SJCRH30 (cell line): ENCODE data around the gene CHST11. TPM values are rescaled to one million over a fixed set of nuclear protein-coding genes. Genes with fewer than 3 reads are reported as not detected.

Experiments used
- DNase-seq, 2 experiments: peaks; one replicate each; pipeline ENCODE4 v3.0.0-alpha.2; 2015 to 2020
- H3K27ac ChIP-seq: fragments of 250-450 bp; sonication (Bioruptor Pico); 2 replicates; pipeline ENCODE4 v1.5.1; 2020; ENCODE audit warnings: mild to moderate bottlenecking, moderate library complexity
- H3K27me3 ChIP-seq: fragments of 250-450 bp; sonication (Bioruptor Pico); 2 replicates; pipeline ENCODE4 v1.5.1; 2020; ENCODE audit warnings: mild to moderate bottlenecking, moderate library complexity
- H3K36me3 ChIP-seq: fragments of 250-450 bp; sonication (Bioruptor Pico); 2 replicates; pipeline ENCODE4 v1.5.1; 2020; ENCODE audit warnings: mild to moderate bottlenecking, moderate library complexity
- H3K4me1 ChIP-seq: fragments of 250-450 bp; sonication (Bioruptor Pico); 2 replicates; pipeline ENCODE4 v1.5.1; 2020; ENCODE audit warnings: mild to moderate bottlenecking, moderate library complexity
- H3K4me3 ChIP-seq: fragments of 250-450 bp; sonication (Bioruptor Pico); 2 replicates; pipeline ENCODE4 v1.5.1; 2020; ENCODE audit warnings: mild to moderate bottlenecking, moderate library complexity
- H3K9me3 ChIP-seq: fragments of 250-450 bp; sonication (Bioruptor Pico); replicated peaks from 2 replicates; pipeline ENCODE4 v1.5.1; 2020; ENCODE audit warnings: mild to moderate bottlenecking, moderate library complexity
- total RNA-seq: library from RNA; depleted of rRNA; stranded (reverse); fragments of >200 nt; shearing (Covaris generic); gene quantifications from 2 replicates; pipeline ENCODE4 v1.2.3, GENCODE V29; 2014

The CHST11 gene
- total RNA-seq, 1 experiment from 2014 or later, result 37.0 TPM

GRCh38 chr12:104581005-104581570 lies 124.3 kb downstream of the CHST11 start:
- no peak for DNase-seq
- H3K9me3 ChIP-seq, result no peaks in the 10 kb centered on the region
- peaks cover 7% of the 10 kb centered on the region for H3K4me1 ChIP-seq
- H3K36me3 ChIP-seq, result no peaks in the 10 kb centered on the region
- H3K4me3 ChIP-seq, result no peak overlapping the region
- H3K27me3 ChIP-seq, result no peaks in the 10 kb centered on the region
- no peak overlapping the region for H3K27ac ChIP-seq

- Histone ChIP-seq H3K4me3 (no peak overlapping the region), H3K27me3 (no peaks in the 10 kb centered on the region), H3K9me3 (no peaks in the 10 kb centered on the region)
Observed at GRCh38 chr12:104582739-104583138, 126.0 kb downstream of the CHST11 start.

GRCh38 chr12:104583301-104583700 lies 126.6 kb downstream of the CHST11 start:
- Histone ChIP-seq H3K36me3 (no peaks in the 10 kb centered on the region), H3K9me3 (no peaks in the 10 kb centered on the region), H3K27me3 (no peaks in the 10 kb centered on the region), H3K27ac (no peak overlapping the region), H3K4me1 (peaks cover 4% of the 10 kb centered on the region), H3K4me3 (no peak overlapping the region)
- no peak for DNase-seq

More at GRCh38 chr12:104582739-104583138, 126.0 kb downstream of the CHST11 start:
- DNase-seq, result no peak
- H3K27ac ChIP-seq, result no peak overlapping the region
- peaks cover 7% of the 10 kb centered on the region for H3K4me1 ChIP-seq
- H3K36me3 ChIP-seq, result no peaks in the 10 kb centered on the region

GRCh38 chr12:104585448-104586055 lies 128.8 kb downstream of the CHST11 start:
- Histone ChIP-seq H3K27me3 (no peaks in the 10 kb centered on the region), H3K4me1 (no peaks in the 10 kb centered on the region), H3K36me3 (no peaks in the 10 kb centered on the region), H3K4me3 (no peak overlapping the region), H3K27ac (no peak overlapping the region), H3K9me3 (no peaks in the 10 kb centered on the region)
- no peak for DNase-seq

GRCh38 chr12:104586351-104586919 lies 129.7 kb downstream of the CHST11 start:
- no peaks in the 10 kb centered on the region for H3K36me3 ChIP-seq
- H3K27ac ChIP-seq, result no peak overlapping the region
- no peak for DNase-seq
- H3K4me1 ChIP-seq, result no peaks in the 10 kb centered on the region
- no peak overlapping the region for H3K4me3 ChIP-seq
- no peaks in the 10 kb centered on the region for H3K27me3 ChIP-seq
- no peaks in the 10 kb centered on the region for H3K9me3 ChIP-seq

- Histone ChIP-seq H3K27ac (no peak overlapping the region), H3K27me3 (no peaks in the 10 kb centered on the region), H3K36me3 (no peaks in the 10 kb centered on the region), H3K9me3 (no peaks in the 10 kb centered on the region), H3K4me1 (no peaks in the 10 kb centered on the region), H3K4me3 (no peak overlapping the region)
- DNase-seq, result no peak
Observed at GRCh38 chr12:104588047-104588920, 131.5 kb downstream of the CHST11 start.

GRCh38 chr12:104588921-104589590 lies 132.3 kb downstream of the CHST11 start:
- DNase-seq, result no peak
- Histone ChIP-seq H3K27me3 (no peaks in the 10 kb centered on the region), H3K9me3 (no peaks in the 10 kb centered on the region), H3K4me1 (no peaks in the 10 kb centered on the region), H3K36me3 (no peaks in the 10 kb centered on the region), H3K4me3 (no peak overlapping the region), H3K27ac (no peak overlapping the region)

GRCh38 chr12:104590022-104590421 lies 133.3 kb downstream of the CHST11 start:
- no peaks in the 10 kb centered on the region for H3K36me3 ChIP-seq
- no peak for DNase-seq
- no peaks in the 10 kb centered on the region for H3K27me3 ChIP-seq
- H3K4me3 ChIP-seq, result no peak overlapping the region
- no peaks in the 10 kb centered on the region for H3K4me1 ChIP-seq
- H3K27ac ChIP-seq, result no peak overlapping the region
- no peaks in the 10 kb centered on the region for H3K9me3 ChIP-seq

- no peaks in the 10 kb centered on the region for H3K4me1 ChIP-seq
- no peaks in the 10 kb centered on the region for H3K27me3 ChIP-seq
- no peak for DNase-seq
- no peak overlapping the region for H3K27ac ChIP-seq
- no peaks in the 10 kb centered on the region for H3K36me3 ChIP-seq
- no peak overlapping the region for H3K4me3 ChIP-seq
- H3K9me3 ChIP-seq, result no peaks in the 10 kb centered on the region
Observed at GRCh38 chr12:104591257-104591885, 134.6 kb downstream of the CHST11 start.

GRCh38 chr12:104593482-104593881 lies 136.7 kb downstream of the CHST11 start:
- Histone ChIP-seq H3K4me3 (no peak overlapping the region), H3K27me3 (no peaks in the 10 kb centered on the region), H3K4me1 (peaks cover 5% of the 10 kb centered on the region; the same call in 1 of the 2 replicates), H3K27ac (no peak overlapping the region), H3K9me3 (no peaks in the 10 kb centered on the region), H3K36me3 (no peaks in the 10 kb centered on the region)
- no peak for DNase-seq

- no peaks in the 10 kb centered on the region for H3K36me3 ChIP-seq
- H3K4me1 ChIP-seq, result peaks cover 5% of the 10 kb centered on the region; the same call in 1 of the 2 replicates
- H3K4me3 ChIP-seq, result no peak overlapping the region
- DNase-seq, result no peak
- H3K9me3 ChIP-seq, result no peaks in the 10 kb centered on the region
- H3K27me3 ChIP-seq, result no peaks in the 10 kb centered on the region
- H3K27ac ChIP-seq, result no peak overlapping the region
Observed at GRCh38 chr12:104596134-104596799, 139.5 kb downstream of the CHST11 start.

- Histone ChIP-seq H3K27me3 (no peaks in the 10 kb centered on the region), H3K4me3 (no peak overlapping the region), H3K27ac (no peak overlapping the region), H3K9me3 (no peaks in the 10 kb centered on the region), H3K4me1 (peaks cover 5% of the 10 kb centered on the region; the same call in 1 of the 2 replicates), H3K36me3 (no peaks in the 10 kb centered on the region)
- DNase-seq, result no peak
Observed at GRCh38 chr12:104596898-104597843, 140.4 kb downstream of the CHST11 start.
